Neural progenitor cell (in vitro differentiated cells): ENCODE data around the gene TRAIP. TPM values are rescaled to one million over a fixed set of nuclear protein-coding genes. Genes with fewer than 3 reads are reported as not detected.
A peak's percentile ranks its signal among the peaks of the same experiment; 100 is the strongest.

ENCODE experiments used
- DNase-seq: peaks from one replicate; pipeline ENCODE4 v3.0.0-alpha.2; 2016; ENCODE audit warnings: low spot score
- H2AFZ ChIP-seq: fragments of 200-600 bp; sonication (generic); replicated peaks from 2 replicates; pipeline ENCODE4 v1.6.1; 2016; ENCODE audit warnings: antibody characterized with exemption
- H3F3A ChIP-seq: fragments of 200-600 bp; sonication (generic); 2 replicates; pipeline ENCODE4 v1.6.1; 2016; ENCODE audit warnings: antibody characterized with exemption, low read depth
- H3K27ac ChIP-seq: fragments of 200-600 bp; sonication (generic); 2 replicates; pipeline ENCODE4 v1.5.1; 2016; ENCODE audit warnings: mild to moderate bottlenecking
- H3K27me3 ChIP-seq: fragments of 200-600 bp; sonication (generic); 2 replicates; pipeline ENCODE4 v1.6.1; 2016; ENCODE audit warnings: mild to moderate bottlenecking, moderate library complexity
- H3K36me3 ChIP-seq: fragments of 200-600 bp; sonication (generic); 2 replicates; pipeline ENCODE4 v1.5.1; 2016
- H3K4me1 ChIP-seq: fragments of 200-600 bp; sonication (generic); 2 replicates; pipeline ENCODE4 v1.6.1; 2016; ENCODE audit warnings: mixed run types
- H3K4me2 ChIP-seq: fragments of 200-600 bp; sonication (generic); 2 replicates; pipeline ENCODE4 v1.6.1; 2016
- H3K4me3 ChIP-seq: fragments of 200-600 bp; sonication (generic); 2 replicates; pipeline ENCODE4 v1.5.1; 2016
- H3K79me2 ChIP-seq: fragments of 200-600 bp; sonication (generic); 2 replicates; pipeline ENCODE4 v1.6.1; 2016; ENCODE audit warnings: low read depth
- H3K9ac ChIP-seq: fragments of 200-600 bp; sonication (generic); 2 replicates; pipeline ENCODE4 v1.6.1; 2016
- H3K9me3 ChIP-seq: fragments of 200-600 bp; sonication (generic); 2 replicates; pipeline ENCODE4 v1.5.1; 2016; ENCODE audit warnings: low read depth
- H4K20me1 ChIP-seq: fragments of 200-600 bp; sonication (generic); 2 replicates; pipeline ENCODE4 v1.6.1; 2016; ENCODE audit warnings: low read depth
- H3K27ac Mint-ChIP-seq: 3 replicates; pipeline ENCODE4 v1.8.0; 2021; ENCODE audit warnings: mixed read lengths
- H3K27me3 Mint-ChIP-seq: 2 replicates; pipeline ENCODE4 v1.8.0; 2022; ENCODE audit warnings: low read depth, mild to moderate bottlenecking, inconsistent platforms, moderate library complexity, mixed read lengths; ENCODE audit not compliant: insufficient read depth
- H3K36me3 Mint-ChIP-seq: 3 replicates; pipeline ENCODE4 v1.8.0; 2021; ENCODE audit warnings: mixed read lengths
- H3K4me1 Mint-ChIP-seq: 3 replicates; pipeline ENCODE4 v1.8.0; 2021; ENCODE audit warnings: mixed read lengths
- H3K4me3 Mint-ChIP-seq: 3 replicates; pipeline ENCODE4 v1.8.0; 2021; ENCODE audit warnings: mild to moderate bottlenecking, moderate library complexity, mixed read lengths
- H3K9me3 Mint-ChIP-seq: 3 replicates; pipeline ENCODE4 v1.8.0; 2020; ENCODE audit warnings: mixed read lengths
- EZH2 ChIP-seq: fragments of 200-600 bp; sonication (generic); IDR thresholded peaks from 2 replicates; pipeline ENCODE4 v1.6.1; 2017; ENCODE audit warnings: antibody characterized with exemption, mild to moderate bottlenecking, moderate library complexity
- EZH2phosphoT487 ChIP-seq: fragments of 200-600 bp; sonication (generic); IDR thresholded peaks from 2 replicates; pipeline ENCODE4 v1.6.1; 2017; ENCODE audit warnings: antibody characterized with exemption
- total RNA-seq: library from RNA; depleted of rRNA; stranded (reverse); fragments of >200 nt; gene quantifications from 2 replicates; pipeline ENCODE4 v1.2.3, GENCODE V29; 2015; ENCODE audit warnings: low replicate concordance
- TF ChIP-seq, protein P1 (sequence below): fragments of 200-600 bp; sonication (generic); IDR thresholded peaks from 2 replicates; pipeline ENCODE4 v1.5.1; 2017; ENCODE audit warnings: antibody characterized with exemption, mild to moderate bottlenecking

Gene TRAIP
- total RNA-seq, 1 donor from 2014 or later, result 24.4 TPM

DNA sequence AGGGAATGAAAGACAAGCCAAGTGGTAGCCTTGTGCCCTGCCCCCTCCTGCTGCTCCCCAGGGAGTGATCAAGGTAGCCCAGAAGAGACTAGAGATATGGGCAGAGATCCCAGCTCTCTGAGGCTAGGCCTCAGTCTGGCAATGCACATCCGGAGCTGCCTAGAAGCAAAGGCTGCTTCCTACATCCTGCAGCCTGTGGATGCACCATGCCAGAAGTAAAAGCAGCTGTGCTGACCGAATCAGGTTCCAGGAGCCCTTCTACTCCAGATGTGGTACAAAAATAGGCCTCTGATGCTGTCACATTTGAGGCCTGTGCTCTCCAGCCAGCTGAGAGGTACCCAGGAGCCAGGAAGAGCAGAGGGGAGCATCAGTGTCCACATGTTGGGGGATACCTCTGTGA, 16.0 kb downstream of the TRAIP start:
- Mint-ChIP-seq H3K27me3 (peaks cover 6% of the 10 kb centered on the region), H3K4me3 (no peak overlapping the region), H3K36me3 (peaks cover 11% of the 10 kb centered on the region), H3K27ac (no peak overlapping the region), H3K9me3 (no peaks in the 10 kb centered on the region), H3K4me1 (peaks cover 2% of the 10 kb centered on the region)
- H3K36me3 ChIP-seq, result no peaks in the 10 kb centered on the region
- TF ChIP-seq, protein P1, sequence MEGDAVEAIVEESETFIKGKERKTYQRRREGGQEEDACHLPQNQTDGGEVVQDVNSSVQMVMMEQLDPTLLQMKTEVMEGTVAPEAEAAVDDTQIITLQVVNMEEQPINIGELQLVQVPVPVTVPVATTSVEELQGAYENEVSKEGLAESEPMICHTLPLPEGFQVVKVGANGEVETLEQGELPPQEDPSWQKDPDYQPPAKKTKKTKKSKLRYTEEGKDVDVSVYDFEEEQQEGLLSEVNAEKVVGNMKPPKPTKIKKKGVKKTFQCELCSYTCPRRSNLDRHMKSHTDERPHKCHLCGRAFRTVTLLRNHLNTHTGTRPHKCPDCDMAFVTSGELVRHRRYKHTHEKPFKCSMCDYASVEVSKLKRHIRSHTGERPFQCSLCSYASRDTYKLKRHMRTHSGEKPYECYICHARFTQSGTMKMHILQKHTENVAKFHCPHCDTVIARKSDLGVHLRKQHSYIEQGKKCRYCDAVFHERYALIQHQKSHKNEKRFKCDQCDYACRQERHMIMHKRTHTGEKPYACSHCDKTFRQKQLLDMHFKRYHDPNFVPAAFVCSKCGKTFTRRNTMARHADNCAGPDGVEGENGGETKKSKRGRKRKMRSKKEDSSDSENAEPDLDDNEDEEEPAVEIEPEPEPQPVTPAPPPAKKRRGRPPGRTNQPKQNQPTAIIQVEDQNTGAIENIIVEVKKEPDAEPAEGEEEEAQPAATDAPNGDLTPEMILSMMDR, result no peak
- no peak for TF ChIP-seq EZH2phosphoT487
- no peak for TF ChIP-seq EZH2
- no peak overlapping the region for H3K27ac ChIP-seq
- H3K79me2 ChIP-seq, result no peaks in the 10 kb centered on the region
- H3K9ac ChIP-seq, result no peak overlapping the region
- H3K27me3 ChIP-seq, result no peaks in the 10 kb centered on the region
- H2AFZ ChIP-seq, result no peak overlapping the region
- no peak overlapping the region for H3K4me3 ChIP-seq
- no peaks in the 10 kb centered on the region for H3K4me1 ChIP-seq
- H4K20me1 ChIP-seq, result no peaks in the 10 kb centered on the region
- H3K9me3 ChIP-seq, result no peaks in the 10 kb centered on the region
- no peak for DNase-seq
- H3F3A ChIP-seq, result no peaks in the 10 kb centered on the region
- H3K4me2 ChIP-seq, result no peak overlapping the region

DNA sequence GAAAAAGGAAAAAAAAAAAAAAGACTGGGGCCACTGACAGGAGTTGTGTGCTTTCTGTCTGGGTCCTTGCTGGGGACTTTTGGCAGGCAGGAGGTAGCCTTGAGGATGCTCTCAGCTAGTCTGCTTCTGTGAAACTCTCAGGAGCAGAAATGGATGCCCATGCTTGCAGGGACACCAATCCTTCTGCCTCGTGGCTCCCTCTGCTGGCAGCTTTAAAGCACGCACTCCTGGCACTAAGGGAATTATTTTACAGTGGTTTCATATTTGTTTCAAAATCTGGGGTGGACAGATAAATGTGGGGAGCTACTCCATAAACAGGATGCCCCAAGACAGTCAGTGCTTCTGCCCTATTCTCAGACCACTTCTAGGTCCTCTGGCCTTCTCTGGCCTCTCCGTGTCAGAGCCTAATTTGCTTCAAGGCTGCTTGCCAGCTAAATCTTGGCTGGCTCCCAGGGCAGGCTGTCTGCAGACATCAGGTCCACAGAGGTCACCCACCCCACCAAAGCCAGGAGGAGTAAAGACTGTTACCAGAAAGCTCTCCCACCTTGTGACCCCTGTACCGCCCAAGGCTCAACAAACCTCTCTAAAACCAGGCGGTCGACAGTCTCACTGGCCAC, 17.1 kb downstream of the TRAIP start:
- H3K36me3 Mint-ChIP-seq, result peaks cover 11% of the 10 kb centered on the region
- H3K9me3 Mint-ChIP-seq, result no peaks in the 10 kb centered on the region
- TF ChIP-seq, protein P1, result peak; percentile 94
- TF ChIP-seq EZH2 (no peak), EZH2phosphoT487 (no peak)
- no peaks in the 10 kb centered on the region for H3K79me2 ChIP-seq
- H3K36me3 ChIP-seq, result no peaks in the 10 kb centered on the region
- no peaks in the 10 kb centered on the region for H4K20me1 ChIP-seq
- peak overlapping the region; percentile 83 for H3K27ac Mint-ChIP-seq
- no peaks in the 10 kb centered on the region for H3K27me3 ChIP-seq
- peak; percentile 81 for DNase-seq
- H3K4me2 ChIP-seq, result no peak overlapping the region
- no peak overlapping the region for H3K4me3 Mint-ChIP-seq
- no peaks in the 10 kb centered on the region for H3F3A ChIP-seq
- no peaks in the 10 kb centered on the region for H3K9me3 ChIP-seq
- H3K4me1 ChIP-seq, result no peaks in the 10 kb centered on the region
- peaks cover 6% of the 10 kb centered on the region for H3K27me3 Mint-ChIP-seq
- peaks cover 2% of the 10 kb centered on the region for H3K4me1 Mint-ChIP-seq
- no peak overlapping the region for H3K4me3 ChIP-seq
- no peak overlapping the region for H3K27ac ChIP-seq
- no peak overlapping the region for H2AFZ ChIP-seq
- H3K9ac ChIP-seq, result no peak overlapping the region

DNA sequence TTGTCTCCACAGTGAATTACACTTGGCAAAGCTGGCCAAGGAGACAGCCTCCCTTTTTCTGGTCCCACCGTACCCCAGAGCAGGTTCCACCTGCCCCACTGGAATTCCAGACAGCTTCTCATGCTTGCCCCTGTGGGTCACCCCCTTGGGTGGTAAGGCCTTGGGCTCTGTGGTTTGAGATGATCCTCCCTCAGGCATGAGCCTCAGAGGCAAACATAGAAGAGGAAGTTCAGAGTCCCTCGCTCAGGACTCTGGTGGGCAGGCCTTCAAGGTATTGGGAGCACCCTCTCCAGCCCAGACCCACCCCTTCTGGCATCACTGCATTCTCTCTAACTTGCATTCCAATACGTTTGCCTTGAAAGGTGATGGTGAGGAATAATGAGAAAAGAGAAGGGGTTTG, 25.0 kb downstream of the TRAIP start:
- Mint-ChIP-seq H3K4me3 (no peak overlapping the region), H3K4me1 (no peaks in the 10 kb centered on the region), H3K36me3 (peaks cover 8% of the 10 kb centered on the region), H3K27ac (no peak overlapping the region), H3K27me3 (no peaks in the 10 kb centered on the region), H3K9me3 (no peaks in the 10 kb centered on the region)
- H3K9ac ChIP-seq, result no peak overlapping the region
- TF ChIP-seq EZH2 (no peak), EZH2phosphoT487 (no peak)
- TF ChIP-seq, protein P1, result no peak
- no peak overlapping the region for H3K4me2 ChIP-seq
- H4K20me1 ChIP-seq, result no peaks in the 10 kb centered on the region
- H3K27me3 ChIP-seq, result no peaks in the 10 kb centered on the region
- no peaks in the 10 kb centered on the region for H3K79me2 ChIP-seq
- no peak overlapping the region for H3K4me3 ChIP-seq
- H3F3A ChIP-seq, result peaks cover 6% of the 10 kb centered on the region
- no peak overlapping the region for H2AFZ ChIP-seq
- H3K4me1 ChIP-seq, result no peaks in the 10 kb centered on the region
- no peak for DNase-seq
- peaks cover 2% of the 10 kb centered on the region for H3K36me3 ChIP-seq
- H3K27ac ChIP-seq, result no peak overlapping the region
- no peaks in the 10 kb centered on the region for H3K9me3 ChIP-seq
